K562 (cell line): ENCODE measurements around the gene DCTN2. TPM values are rescaled to one million over a fixed set of nuclear protein-coding genes. Genes with fewer than 3 reads are reported as not detected.

ENCODE experiments used
- CAMTA2 ChIP-seq: fragments of 250-450 bp; sonication (Bioruptor Pico); conservative IDR thresholded peaks from 2 replicates; pipeline ENCODE4 v1.5.1; 2022
- CREBBP ChIP-seq: IDR thresholded peaks from one replicate; pipeline ENCODE4 v1.6.1; 2012; ENCODE audit warnings: low read depth, mild to moderate bottlenecking, control low read depth, inconsistent platforms, low read length
- DLX4 ChIP-seq: fragments of 250-450 bp; sonication (Bioruptor Pico); IDR thresholded peaks from 2 replicates; pipeline ENCODE4 v1.6.1; 2021; ENCODE audit warnings: mild to moderate bottlenecking
- GTF3C2 ChIP-seq: IDR thresholded peaks from 3 replicates; pipeline ENCODE4 v1.6.1; 2011; ENCODE audit warnings: borderline replicate concordance, mild to moderate bottlenecking, moderate library complexity; ENCODE audit not compliant: insufficient read length; ENCODE audit errors: extremely low read depth
- NR2C2 ChIP-seq, 2 experiments: fragments of 200-800 bp in 1 of 2; sonication (Bioruptor generic) in 1 of 2; sonication (generic) in 1 of 2; formaldehyde crosslinking in 1 of 2; IDR thresholded peaks; 2 replicates each; pipeline versions ENCODE4 v1.6.1 to v1.8.0; 2016 to 2022; ENCODE audit warnings: mild to moderate bottlenecking in 1 of 2, missing compliant biosample characterization in 1 of 2, missing genetic modification characterization in 1 of 2, missing genetic modification reagents in 1 of 2
- PHF21A ChIP-seq: fragments of 450-650 bp; IDR thresholded peaks from 2 replicates; pipeline ENCODE4 v1.6.1; 2017; ENCODE audit warnings: low read depth, borderline replicate concordance
- RFX1 ChIP-seq: fragments of 450-650 bp; IDR thresholded peaks from 2 replicates; pipeline ENCODE4 v1.6.1; 2016; ENCODE audit warnings: mild to moderate bottlenecking, moderate library complexity
- TCF7 ChIP-seq: sonication (generic); IDR thresholded peaks from 2 replicates; pipeline ENCODE4 v1.6.1; 2016; ENCODE audit warnings: antibody characterized with exemption, borderline replicate concordance
- ZBTB33 ChIP-seq: sonication (generic); formaldehyde crosslinking; IDR thresholded peaks from 2 replicates; pipeline ENCODE4 v1.8.1; 2023; ENCODE audit warnings: mild to moderate bottlenecking, missing genetic modification reagents
- ZBTB40 ChIP-seq, 2 experiments: fragments of 450-650 bp in 1 of 2; sonication (generic) in 1 of 2; formaldehyde crosslinking in 1 of 2; IDR thresholded peaks; 2 replicates each; pipeline versions ENCODE4 v1.7.1 to v1.9.0; 2016 to 2022; ENCODE audit warnings: inconsistent platforms in 1 of 2, mild to moderate bottlenecking in 1 of 2, missing genetic modification reagents in 1 of 2
- ZNF395 ChIP-seq: fragments of 200-800 bp; sonication (Bioruptor generic); IDR thresholded peaks from 2 replicates; pipeline ENCODE4 v1.6.1; 2017; ENCODE audit warnings: missing genetic modification characterization, missing compliant biosample characterization
- polyA plus RNA-seq, 8 experiments: library from polyadenylated mRNA; depleted of rRNA in 4 of 8; stranded (reverse) in 5 of 8; unstranded in 3 of 8; fragments of >200 nt; fragmentation: Nextera tagmentation in 2 of 8; fragmentation: Illumina TruSeq in 1 of 8; extraction: Ambion mirVana in 2 of 8; extraction: Trizol in 1 of 8; gene quantifications; 2 replicates each; pipeline versions ENCODE4 v1.2.1 to v1.2.3, GENCODE V29; 2011 to 2014; ENCODE audit warnings: inconsistent platforms in 1 of 8, missing spikeins in 1 of 8
- total RNA-seq, 7 experiments: library from RNA; depleted of rRNA in 6 of 7; stranded (reverse); fragments of >200 nt in 6 of 7; fragmentation: Illumina TruSeq in 2 of 7; extraction: Trizol in 2 of 7; gene quantifications; 2 replicates each; pipeline versions ENCODE4 v1.2.1 to v1.2.3, GENCODE V29; 2011 to 2021; ENCODE audit warnings: low replicate concordance in 1 of 7

DCTN2 gene
- total and polyA plus RNA-seq, 9 of the 15 experiments (the other 6 are each of a cell fraction or from before 2014, with no cell fraction given) = 43.6 to 270 (median 125) TPM

GRCh38 chr12:57552306-57552651 is 5.3 kb upstream of the DCTN2 start (continued):
- TF ChIP-seq ZBTB40 (IDR thresholded peaks at IDR 0.05) = no peak
- TF ChIP-seq ZBTB40 (CRISPR knock-in tag; IDR thresholded peaks at IDR 0.05) = no peak
- TF ChIP-seq CAMTA2 = no peak
- TF ChIP-seq TCF7 = no peak
- no peak for TF ChIP-seq RFX1
- TF ChIP-seq GTF3C2 = no peak
- no peak for TF ChIP-seq ZNF395
- no peak for TF ChIP-seq CREBBP
- TF ChIP-seq PHF21A = no peak
- no peak for TF ChIP-seq NR2C2 (CRISPR knock-in tag; IDR thresholded peaks at IDR 0.05)
- no peak for TF ChIP-seq NR2C2 (tag; IDR thresholded peaks at IDR 0.05)
- TF ChIP-seq DLX4 (CRISPR knock-in tag) = no peak
- no peak for TF ChIP-seq ZBTB33 (CRISPR knock-in tag)
